ENCODE data around the gene DCST1. TPM values are rescaled to one million over a fixed set of nuclear protein-coding genes. Genes with fewer than 3 reads are reported as not detected.
"Not testable (repeated sequence)": the region's sequence is repeated elsewhere in the genome, so short reads cannot be mapped to it uniquely, and the experiment has no call there.

DCST1 gene, protein sequence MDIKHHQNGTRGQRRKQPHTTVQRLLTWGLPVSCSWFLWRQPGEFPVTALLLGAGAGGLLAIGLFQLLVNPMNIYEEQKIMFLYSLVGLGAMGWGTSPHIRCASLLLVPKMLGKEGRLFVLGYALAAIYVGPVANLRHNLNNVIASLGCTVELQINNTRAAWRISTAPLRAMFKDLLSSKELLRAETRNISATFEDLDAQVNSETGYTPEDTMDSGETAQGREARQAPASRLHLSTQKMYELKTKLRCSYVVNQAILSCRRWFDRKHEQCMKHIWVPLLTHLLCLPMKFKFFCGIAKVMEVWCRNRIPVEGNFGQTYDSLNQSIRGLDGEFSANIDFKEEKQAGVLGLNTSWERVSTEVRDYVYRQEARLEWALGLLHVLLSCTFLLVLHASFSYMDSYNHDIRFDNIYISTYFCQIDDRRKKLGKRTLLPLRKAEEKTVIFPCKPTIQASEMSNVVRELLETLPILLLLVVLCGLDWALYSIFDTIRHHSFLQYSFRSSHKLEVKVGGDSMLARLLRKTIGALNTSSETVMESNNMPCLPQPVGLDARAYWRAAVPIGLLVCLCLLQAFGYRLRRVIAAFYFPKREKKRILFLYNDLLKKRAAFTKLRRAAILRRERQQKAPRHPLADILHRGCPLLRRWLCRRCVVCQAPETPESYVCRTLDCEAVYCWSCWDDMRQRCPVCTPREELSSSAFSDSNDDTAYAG
- not detected for total RNA-seq (2013)
- under 1 TPM in 1 of 3 donors, not detected in 2; 0.05 TPM for polyA plus RNA-seq
- polyA minus RNA-seq = not detected in 2 replicates
- 0 to 0.50 (median 0.12) reads per million in 11 experiments for total RNA-seq

- Histone ChIP-seq H3K79me2 (ENCODE audit: insufficient read depth, low read length) (no peaks in the 10 kb centered on the region), H2AFZ (ENCODE audit: insufficient read depth, low read depth, low read length, poor library complexity, severe bottlenecking) (no peak within 1 kb of the TSS), H3K9me3 (replicated peaks in 1 of 2; ENCODE audit: control insufficient read depth in 1 of 2, insufficient read depth in 1 of 2, low read length in 2 of 2) (no peaks in the 10 kb centered on the region), H3K27ac (ENCODE audit: low read depth in 1 of 2, low read length in 2 of 2) (no peak within 1 kb of the TSS), H3K9ac (ENCODE audit: insufficient read depth, low read length, poor library complexity, severe bottlenecking) (no peak within 1 kb of the TSS), H3K27me3 (ENCODE audit: control insufficient read depth in 2 of 2, insufficient read depth in 2 of 2, low read length in 2 of 2) (no peaks in the 10 kb centered on the region), H3K4me1 (ENCODE audit: control insufficient read depth in 1 of 2, insufficient read depth in 2 of 2, low read length in 2 of 2) (peaks cover 26 to 28% of the 10 kb centered on the region in 2 donors), H4K20me1 (ENCODE audit: insufficient read depth, low read length) (no peaks in the 10 kb centered on the region), H3K4me3 (replicated peaks in 1 of 3; ENCODE audit: low read depth in 2 of 3, low read length in 3 of 3) (no peak within 1 kb of the TSS), H3K36me3 (replicated peaks in 1 of 2; ENCODE audit: control insufficient read depth in 1 of 2, insufficient read depth in 2 of 2, low read length in 2 of 2) (no peaks in the 10 kb centered on the region), H3K4me2 (replicated peaks; ENCODE audit: extremely low read depth, low read length, poor library complexity, severe bottlenecking) (no peak within 1 kb of the TSS)
- peak within 1 kb of the TSS in 1 of 2 donors; percentile 15 for H3K4me3 Mint-ChIP-seq
- H3K27me3 Mint-ChIP-seq (ENCODE audit: low read depth in 3 of 3) = peaks cover 8 to 12% (median 12%) of the 10 kb centered on the region in 3 donors
- DNase-seq = no peak
- 89% methylated on average over 5 of the region's 9 CpGs for WGBS (ENCODE audit: insufficient coverage)
- TF ChIP-seq, protein P1, sequence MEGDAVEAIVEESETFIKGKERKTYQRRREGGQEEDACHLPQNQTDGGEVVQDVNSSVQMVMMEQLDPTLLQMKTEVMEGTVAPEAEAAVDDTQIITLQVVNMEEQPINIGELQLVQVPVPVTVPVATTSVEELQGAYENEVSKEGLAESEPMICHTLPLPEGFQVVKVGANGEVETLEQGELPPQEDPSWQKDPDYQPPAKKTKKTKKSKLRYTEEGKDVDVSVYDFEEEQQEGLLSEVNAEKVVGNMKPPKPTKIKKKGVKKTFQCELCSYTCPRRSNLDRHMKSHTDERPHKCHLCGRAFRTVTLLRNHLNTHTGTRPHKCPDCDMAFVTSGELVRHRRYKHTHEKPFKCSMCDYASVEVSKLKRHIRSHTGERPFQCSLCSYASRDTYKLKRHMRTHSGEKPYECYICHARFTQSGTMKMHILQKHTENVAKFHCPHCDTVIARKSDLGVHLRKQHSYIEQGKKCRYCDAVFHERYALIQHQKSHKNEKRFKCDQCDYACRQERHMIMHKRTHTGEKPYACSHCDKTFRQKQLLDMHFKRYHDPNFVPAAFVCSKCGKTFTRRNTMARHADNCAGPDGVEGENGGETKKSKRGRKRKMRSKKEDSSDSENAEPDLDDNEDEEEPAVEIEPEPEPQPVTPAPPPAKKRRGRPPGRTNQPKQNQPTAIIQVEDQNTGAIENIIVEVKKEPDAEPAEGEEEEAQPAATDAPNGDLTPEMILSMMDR (IDR thresholded peaks at IDR 0.05) = no peak
- intact Hi-C loops (cut with micrococcal nuclease) = no loop called here
- peaks cover 0 to 3% of the 10 kb centered on the region in 2 donors for H3K36me3 Mint-ChIP-seq
- peaks cover 0 to 1% (median 0%) of the 10 kb centered on the region in 7 donors for H3K9me3 Mint-ChIP-seq
- H3K4me1 Mint-ChIP-seq = peaks cover 32% of the 10 kb centered on the region
- no peak within 1 kb of the TSS for H3K27ac Mint-ChIP-seq
These were observed at the start of gene DCST1, which contains the start of gene DCST2 for GRCh38 chr1:155033524-155033923. TSS of gene DCST1 (plus strand) at chr1:155033824. CDS start at chr1:155034037, 213 bp downstream. TSS of gene DCST2 (minus strand) at chr1:155033781. CDS start at chr1:155033701, 80 bp downstream.

DNA sequence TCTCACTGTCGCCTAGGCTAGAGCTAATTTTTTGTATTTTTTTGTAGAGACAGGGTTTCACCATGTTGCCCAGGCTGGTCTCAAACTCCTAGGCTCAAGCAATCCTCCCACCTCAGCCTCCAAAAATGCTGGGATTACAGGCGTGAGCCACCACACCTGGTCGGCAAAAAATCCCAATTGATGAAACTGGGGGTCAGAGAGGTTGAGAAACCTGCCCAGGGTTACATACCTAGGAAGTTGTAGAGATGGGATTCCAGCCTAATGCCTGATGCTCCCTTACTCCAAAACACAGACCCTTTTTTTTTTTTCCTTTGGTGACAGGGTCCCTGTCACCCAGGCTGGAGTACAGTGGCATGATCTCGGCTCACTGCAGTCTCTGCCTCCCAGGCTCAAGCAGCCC lies 46.9 kb upstream of the DCST1 start:
- peaks cover 37% of the 10 kb centered on the region for H4K20me1 ChIP-seq (ENCODE audit: insufficient read depth, low read length)
- DNase-seq; H3K27me3 Mint-ChIP-seq (ENCODE audit: low read depth in 3 of 3); H3K27me3 ChIP-seq (ENCODE audit: control insufficient read depth in 2 of 2, insufficient read depth in 2 of 2, low read length in 2 of 2); H3K27ac Mint-ChIP-seq; H3K9me3 ChIP-seq (replicated peaks in 1 of 2; ENCODE audit: control insufficient read depth in 1 of 2, insufficient read depth in 1 of 2, low read length in 2 of 2); H3K9me3 Mint-ChIP-seq; H3K4me3 Mint-ChIP-seq; H3K4me2 ChIP-seq (replicated peaks; ENCODE audit: extremely low read depth, low read length, poor library complexity, severe bottlenecking); H2AFZ ChIP-seq (ENCODE audit: insufficient read depth, low read depth, low read length, poor library complexity, severe bottlenecking); H3K27ac ChIP-seq (ENCODE audit: low read depth in 1 of 2, low read length in 2 of 2); H3K9ac ChIP-seq (ENCODE audit: insufficient read depth, low read length, poor library complexity, severe bottlenecking); H3K4me3 ChIP-seq (replicated peaks in 1 of 3; ENCODE audit: low read depth in 2 of 3, low read length in 3 of 3); intact Hi-C loops (cut with micrococcal nuclease): not testable (repeated sequence)
- WGBS (ENCODE audit: insufficient coverage) = no CpG with 5 or more reads among the region's 4 CpGs
- H3K36me3 ChIP-seq (replicated peaks in 1 of 2; ENCODE audit: control insufficient read depth in 1 of 2, insufficient read depth in 2 of 2, low read length in 2 of 2) = peaks cover 30 to 38% of the 10 kb centered on the region in 2 donors
- H3K79me2 ChIP-seq (ENCODE audit: insufficient read depth, low read length) = peaks cover 56% of the 10 kb centered on the region
- H3K4me1 ChIP-seq (ENCODE audit: control insufficient read depth in 1 of 2, insufficient read depth in 2 of 2, low read length in 2 of 2) = peaks cover 19 to 27% of the 10 kb centered on the region in 2 donors
- Mint-ChIP-seq H3K4me1 (peaks cover 17% of the 10 kb centered on the region), H3K36me3 (peaks cover 28 to 43% of the 10 kb centered on the region in 2 donors)

Measured in CD14-positive monocyte (primary cell).